Activated effector memory CD4-positive, alpha-beta T cell treated with Interleukin-2 at 50 U/mL for 16 hours (primary cell): ENCODE data around the gene INAVA.
"Not testable (repeated sequence)": the region's sequence is repeated elsewhere in the genome, so short reads cannot be mapped to it uniquely, and the experiment has no call there.

Source experiments
- DNase-seq: peaks from one replicate; pipeline ENCODE4 v3.0.0-alpha.2; 2020

INAVA gene

DNA sequence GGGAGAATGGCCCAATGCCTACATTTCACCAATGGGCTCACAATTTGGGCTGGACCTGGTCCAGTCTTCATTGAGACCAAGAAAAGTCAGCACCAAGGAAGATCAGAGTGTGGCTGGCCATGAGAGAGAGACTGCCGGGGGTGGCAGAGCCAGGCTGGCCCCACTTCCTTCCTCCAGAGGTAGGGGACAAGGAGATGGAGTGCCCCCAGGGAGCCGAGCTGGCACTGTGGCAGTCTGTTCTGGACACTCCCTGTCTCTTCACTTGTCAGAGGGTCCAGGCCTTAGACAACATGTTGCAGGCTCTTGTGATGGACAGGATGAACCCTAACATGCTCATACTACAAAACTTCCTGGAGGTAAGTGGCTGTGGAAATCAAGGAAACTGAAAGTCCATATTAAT is 27.7 kb downstream of the INAVA start:
- DNase-seq = no peak

DNA sequence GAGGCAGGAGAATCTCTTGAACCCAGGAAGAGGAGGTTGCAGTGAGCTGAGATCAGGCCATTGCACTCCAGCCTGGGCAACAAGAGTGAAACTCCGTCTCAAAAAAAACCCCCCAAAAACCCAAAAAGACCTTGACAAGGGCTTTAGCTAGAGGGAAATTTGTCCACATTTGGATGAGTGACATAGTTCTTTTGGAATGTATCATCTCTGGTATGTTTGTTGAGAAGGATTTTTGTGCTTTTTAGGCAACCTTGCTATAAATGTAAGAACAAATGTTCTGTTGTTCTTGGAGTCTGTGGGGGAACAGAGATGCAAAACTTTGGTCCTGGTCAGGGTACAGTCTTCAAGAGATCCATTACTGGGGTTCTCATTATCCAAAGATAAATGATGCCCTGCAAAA is 28.9 kb downstream of the INAVA start:
- DNase-seq = no peak

DNA sequence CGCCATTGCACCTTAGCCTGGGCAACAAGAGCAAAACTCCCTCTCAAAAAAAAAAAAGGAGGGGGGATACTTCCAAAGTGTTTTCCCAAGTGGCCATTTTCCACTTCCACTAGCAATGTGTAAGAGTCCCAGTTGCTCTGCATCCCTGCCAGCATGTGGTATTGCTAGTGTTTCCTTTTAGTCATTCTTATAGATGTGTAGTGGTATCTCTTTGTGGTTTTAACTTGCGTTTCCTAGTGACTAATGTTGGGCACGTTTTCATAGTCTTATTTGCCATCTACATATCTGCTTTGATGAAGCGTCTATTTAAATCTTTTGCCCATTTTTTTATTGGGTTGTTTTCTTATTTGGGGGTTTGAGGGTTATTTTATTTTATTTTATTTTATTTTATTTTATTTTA is 31.1 kb downstream of the INAVA start:
- DNase-seq = no peak

DNA sequence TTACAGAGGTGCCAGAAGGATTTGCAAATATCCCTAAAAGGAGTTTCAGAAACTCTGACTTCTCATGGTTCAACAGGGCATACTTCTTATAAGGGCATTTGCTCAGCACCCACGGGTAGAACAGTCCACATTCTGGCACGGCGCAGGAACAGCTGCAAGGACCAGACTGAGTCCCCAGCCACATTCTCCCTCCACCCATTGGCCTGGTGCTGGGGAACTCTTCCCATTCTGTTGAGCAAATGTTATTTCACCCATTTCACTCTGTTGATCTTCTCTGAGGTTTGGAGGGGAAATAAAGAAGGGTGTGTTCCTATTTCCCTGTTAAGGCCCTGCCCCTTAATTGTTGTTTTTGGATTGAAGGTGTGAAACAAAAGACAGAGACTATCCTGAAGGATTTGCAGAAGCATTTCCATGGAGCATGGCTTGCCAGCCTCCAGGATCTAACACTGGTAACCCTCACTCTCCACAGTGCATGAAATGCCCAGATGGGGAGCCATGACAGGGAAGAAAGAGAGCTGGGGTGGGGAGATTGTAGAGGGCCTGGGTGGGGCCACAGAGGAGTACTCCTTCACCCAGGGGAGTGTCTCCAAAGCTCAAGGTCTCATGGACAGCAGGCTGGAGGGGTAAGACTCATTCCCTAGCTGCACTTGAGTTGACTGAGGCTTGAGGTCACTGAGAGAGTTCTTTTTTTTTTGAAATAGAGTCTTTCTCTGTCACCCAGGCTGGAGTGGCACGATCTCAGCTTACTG is 35.0 kb downstream of the INAVA start:
- no peak for DNase-seq

GRCh38 chr1:200930285-200930684 is 35.6 kb downstream of the INAVA start:
- DNase-seq = not testable (repeated sequence)

DNA sequence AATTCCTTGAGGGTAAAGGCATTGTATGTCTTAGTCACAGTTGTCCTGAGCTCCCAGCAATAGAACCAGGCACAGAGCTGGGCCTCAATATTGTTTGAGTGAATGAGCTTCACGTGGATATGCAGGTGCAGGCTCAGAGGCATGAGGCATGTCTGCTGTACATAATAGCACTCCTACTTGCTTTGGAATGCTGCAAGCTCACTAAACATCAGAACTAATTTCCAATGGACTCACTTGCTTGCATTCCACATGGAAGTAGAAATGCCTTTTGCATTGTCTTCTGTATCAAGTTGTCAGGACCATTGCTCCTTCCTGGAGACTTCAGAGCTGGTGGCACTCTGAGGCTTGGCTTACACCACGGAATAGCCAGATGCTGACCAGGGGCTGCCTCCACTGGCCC is 37.1 kb downstream of the INAVA start:
- no peak for DNase-seq

- no peak for DNase-seq
Observed at GRCh38 chr1:200934676-200935245, 40.1 kb downstream of the INAVA start.

GRCh38 chr1:200935286-200935962 is 40.7 kb downstream of the INAVA start:
- not testable (repeated sequence) for DNase-seq

- DNase-seq = no peak
Observed at GRCh38 chr1:200938955-200939354, 44.3 kb downstream of the INAVA start.

DNA sequence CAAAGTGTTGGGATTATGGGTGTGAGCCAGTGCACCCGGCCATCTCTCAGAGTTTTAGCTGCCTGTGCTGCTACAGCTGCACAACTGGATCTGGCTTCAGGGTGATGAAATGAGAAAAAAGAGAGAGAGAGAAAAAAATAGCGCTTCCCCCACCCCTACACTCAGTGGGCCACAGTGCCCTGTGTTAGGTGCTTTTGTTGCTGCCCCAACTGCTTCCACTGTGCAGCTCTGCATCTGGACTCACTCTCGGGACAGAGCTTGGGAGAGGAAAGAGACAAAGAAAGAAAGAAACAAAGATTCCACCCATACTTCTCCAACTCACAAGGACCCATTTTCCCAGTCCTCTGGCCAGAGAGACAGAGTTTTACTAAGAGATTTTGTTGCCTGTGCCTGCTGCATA is 50.4 kb downstream of the INAVA start:
- DNase-seq = no peak

- DNase-seq = no peak
Observed at GRCh38 chr1:200947059-200947566, 52.4 kb downstream of the INAVA start.

DNA sequence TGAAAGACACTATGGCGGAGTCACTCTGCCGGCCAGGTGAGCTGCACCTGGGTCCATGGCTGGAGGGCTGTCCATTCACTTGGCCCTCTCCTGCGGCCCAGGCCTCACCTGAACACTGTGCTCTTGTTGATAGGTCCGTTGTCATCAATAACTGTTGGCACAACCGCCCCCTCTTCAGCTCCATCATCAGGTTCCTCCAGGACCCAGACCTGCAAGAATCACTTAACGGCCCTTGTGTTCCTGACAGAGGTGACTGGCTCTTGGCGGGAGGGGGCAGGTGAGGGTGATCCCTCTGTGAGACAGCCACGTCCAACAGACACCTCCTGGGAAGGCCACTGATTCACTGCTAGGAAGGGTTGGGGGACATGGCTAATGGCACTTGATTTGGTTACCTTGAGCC is 54.9 kb downstream of the INAVA start:
- DNase-seq = no peak

- DNase-seq = no peak
Observed at GRCh38 chr1:200951016-200951415, 56.3 kb downstream of the INAVA start.

GRCh38 chr1:200954434-200954833 is 59.7 kb downstream of the INAVA start:
- no peak for DNase-seq

GRCh38 chr1:200958597-200958996 is 63.9 kb downstream of the INAVA start:
- DNase-seq = no peak

DNA sequence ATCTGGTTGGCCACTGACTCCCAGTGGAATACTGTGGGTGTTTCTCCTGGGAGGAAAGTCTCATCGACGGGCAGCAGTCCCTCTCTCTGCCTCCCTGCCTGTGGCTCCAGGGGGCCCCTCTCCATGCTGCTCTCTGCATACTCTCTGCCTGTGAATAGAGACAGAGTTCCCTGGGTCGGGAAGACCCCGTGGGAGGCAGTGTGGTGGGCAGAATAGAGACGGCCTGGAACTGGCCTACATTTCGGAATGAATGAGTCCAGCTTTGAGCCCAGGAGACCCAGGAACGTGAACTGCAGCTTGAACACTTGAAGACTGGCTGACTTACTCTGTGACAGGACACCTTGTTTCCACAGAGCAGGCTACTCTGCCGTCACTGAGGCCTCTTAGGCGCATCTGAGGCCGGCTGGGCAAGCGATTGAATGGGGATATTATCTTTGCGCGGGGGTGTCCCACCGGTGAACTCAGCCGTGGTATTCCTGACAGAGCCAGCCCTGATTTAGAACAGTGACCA is 64.8 kb downstream of the INAVA start:
- no peak for DNase-seq

DNA sequence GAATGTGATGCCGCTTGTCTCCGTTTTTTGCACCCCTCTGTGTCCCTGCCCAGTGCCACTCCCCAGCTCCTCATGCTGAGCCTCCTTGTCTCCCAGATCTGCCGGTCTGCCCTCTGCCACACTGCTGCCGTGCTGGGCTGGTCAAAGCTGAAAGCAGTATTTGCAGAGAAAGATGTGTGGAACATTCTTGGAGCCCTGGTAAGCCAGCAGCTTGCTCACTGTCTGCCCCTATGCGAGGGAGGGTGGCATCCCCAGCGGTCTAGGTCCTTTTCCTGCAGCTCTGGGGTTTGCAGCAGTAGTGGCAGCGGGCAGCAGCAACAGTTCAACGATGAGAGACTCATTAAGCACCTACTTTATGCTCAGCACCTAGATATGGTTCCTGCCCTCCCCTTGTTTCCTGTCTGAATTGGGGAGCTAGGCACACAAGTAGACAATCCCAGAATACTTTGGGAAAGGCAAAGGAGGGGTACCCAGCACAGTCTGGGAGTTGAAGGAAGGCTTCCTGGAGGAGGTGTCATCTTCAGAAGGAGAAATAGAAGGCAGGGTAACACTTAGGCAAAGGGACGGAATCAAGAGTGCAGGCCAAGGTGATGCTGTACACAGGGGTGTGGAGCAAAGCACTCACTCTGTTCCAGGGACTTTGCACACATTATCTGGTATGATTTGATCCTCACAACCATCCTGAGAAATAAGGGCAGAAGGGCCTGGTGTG is 65.7 kb downstream of the INAVA start:
- DNase-seq = no peak

DNA sequence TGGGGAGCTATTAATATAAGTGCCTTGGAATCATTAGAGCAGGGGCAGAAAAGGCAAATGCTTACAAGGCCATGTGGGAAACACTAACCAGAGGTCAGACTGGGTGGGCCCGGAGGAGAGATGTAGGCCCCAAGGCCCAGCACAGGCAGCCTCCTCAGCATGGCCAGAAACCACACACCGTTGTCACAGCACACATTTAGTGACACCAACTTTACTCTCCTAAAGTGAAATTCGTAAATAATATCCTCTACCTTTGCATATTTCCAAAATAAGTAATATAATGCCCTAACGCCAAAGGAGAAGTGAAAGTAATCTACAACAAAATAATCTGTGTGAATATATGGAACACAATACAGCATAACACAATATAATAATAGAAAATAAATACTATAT is 66.2 kb downstream of the INAVA start:
- no peak for DNase-seq

GRCh38 chr1:200962151-200962550 is 67.5 kb downstream of the INAVA start:
- DNase-seq = not testable (repeated sequence)

GRCh38 chr1:200962631-200963030 is 67.9 kb downstream of the INAVA start:
- DNase-seq = no peak

DNA sequence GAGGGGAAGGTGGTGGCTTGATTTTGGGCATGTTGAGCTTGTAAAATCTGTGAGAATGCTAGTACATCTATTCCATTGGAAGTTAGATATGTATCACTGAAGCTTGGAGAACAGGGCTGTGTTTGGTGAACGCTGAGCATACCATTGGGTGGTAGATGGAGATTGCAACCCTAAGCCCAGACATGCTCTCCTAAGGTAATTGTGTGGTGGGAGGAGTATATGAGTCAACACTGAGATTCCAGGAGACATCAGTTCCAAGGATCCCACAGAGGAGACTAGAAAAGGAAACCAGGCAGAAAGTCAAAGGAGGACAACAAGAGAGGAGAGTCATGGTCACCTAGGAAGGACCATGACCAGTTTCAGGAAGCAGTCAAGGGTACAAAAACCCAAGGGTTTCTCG is 68.4 kb downstream of the INAVA start:
- DNase-seq = no peak

DNA sequence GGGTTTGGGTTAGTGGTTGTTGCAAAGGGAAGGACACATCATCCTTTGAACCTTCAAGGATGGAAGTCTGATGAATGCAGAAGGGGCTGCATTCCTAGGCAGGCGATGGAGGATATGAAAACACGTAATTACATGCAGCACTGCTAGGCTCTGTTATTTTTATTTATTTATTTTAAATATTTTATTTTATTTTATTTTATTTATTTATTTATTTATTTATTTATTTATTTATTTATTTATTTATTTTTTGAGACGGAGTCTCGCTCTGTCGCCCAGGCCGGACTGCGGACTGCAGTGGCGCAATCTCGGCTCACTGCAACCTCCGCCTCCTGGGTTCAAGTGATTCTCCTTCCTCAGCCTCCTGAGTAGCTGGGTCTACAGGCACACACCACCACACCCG is 69.2 kb downstream of the INAVA start:
- DNase-seq = not testable (repeated sequence)
